Panc1 (cell line): Measurements from ENCODE around the gene COL6A1. TPM values are rescaled to one million over a fixed set of nuclear protein-coding genes. Genes with fewer than 3 reads are reported as not detected.

Source experiments
- ATAC-seq: fragments of 200-7000 bp; cut with Tn5 transposase; 2 replicates; pipeline ENCODE4 v1.9.1; 2020; ENCODE audit warnings: mild to moderate bottlenecking, moderate library complexity
- BruUV-seq: library from RNA; stranded (reverse); fragments of 400-500 nt; replicated peaks from 2 replicates; lab custom pipeline; 2021; lab: Mats Ljungman, UMichigan
- CTCF ChIA-PET: fragments of 300-600 bp; sonication (Branson Sonifier 250); formaldehyde crosslinking; loops from one replicate; lab custom pipeline; 2022; ENCODE audit warnings: antibody characterized with exemption; lab: Charles Lee
- POLR2A ChIA-PET: fragments of 300-600 bp; sonication (Branson Sonifier 250); formaldehyde crosslinking; loops from one replicate; lab custom pipeline; 2022; ENCODE audit warnings: antibody characterized with exemption; lab: Charles Lee
- DNase-seq: peaks from one replicate; pipeline ENCODE4 v3.0.0-alpha.2; 2010; ENCODE audit warnings: low read depth, low spot score
- H3K27ac ChIP-seq: 2 replicates; pipeline ENCODE4 v1.5.1; 2011; ENCODE audit warnings: mild to moderate bottlenecking, low read length, inconsistent platforms
- H3K27me3 ChIP-seq: fragments of 200-500 bp; sonication (Bioruptor generic); 2 replicates; pipeline ENCODE4 v1.6.0; 2014; ENCODE audit warnings: low read length, inconsistent platforms; ENCODE audit not compliant: control insufficient read depth, insufficient read depth
- H3K36me3 ChIP-seq: fragments of 200-500 bp; sonication (Bioruptor generic); 2 replicates; pipeline ENCODE4 v1.5.1; 2014; ENCODE audit warnings: inconsistent platforms, mild to moderate bottlenecking, low read length, moderate library complexity; ENCODE audit not compliant: control insufficient read depth, insufficient read depth
- H3K4me1 ChIP-seq: 2 replicates; pipeline ENCODE4 v1.5.1; 2011; ENCODE audit warnings: inconsistent platforms, mild to moderate bottlenecking, low read length, moderate library complexity; ENCODE audit not compliant: control insufficient read depth, insufficient read depth
- H3K4me3 ChIP-seq, 2 experiments: 2 replicates each; pipeline ENCODE4 v1.5.1; 2011 to 2012; ENCODE audit warnings: low read depth in 2 of 2, low read length in 2 of 2, mild to moderate bottlenecking in 2 of 2, inconsistent platforms in 1 of 2, moderate library complexity in 1 of 2
- H3K9me3 ChIP-seq: fragments of 200-500 bp; sonication (Bioruptor generic); 2 replicates; pipeline ENCODE4 v1.5.1; 2014; ENCODE audit warnings: low read depth, mild to moderate bottlenecking, inconsistent platforms, low read length, moderate library complexity; ENCODE audit not compliant: control insufficient read depth, insufficient read depth
- CTCF ChIP-seq: fragments of 450-650 bp; IDR thresholded peaks from 2 replicates; pipeline ENCODE4 v1.5.1; 2017; ENCODE audit warnings: mild to moderate bottlenecking
- POLR2AphosphoS5 ChIP-seq: IDR thresholded peaks from 2 replicates; pipeline ENCODE4 v1.6.1; 2012; ENCODE audit warnings: mild to moderate bottlenecking, low read depth, low read length, moderate library complexity
- REST ChIP-seq, 2 experiments: IDR thresholded peaks; 2 replicates each; pipeline ENCODE4 v1.6.1; 2011 to 2012; ENCODE audit warnings: low read depth in 2 of 2, control low read depth in 1 of 2, low read length in 1 of 2, mild to moderate bottlenecking in 1 of 2, moderate library complexity in 1 of 2; ENCODE audit not compliant: insufficient read depth in 1 of 2
- SIN3A ChIP-seq: IDR thresholded peaks from 2 replicates; pipeline ENCODE4 v1.6.1; 2012; ENCODE audit warnings: low read depth, mild to moderate bottlenecking, low read length, moderate library complexity, borderline replicate concordance; ENCODE audit not compliant: insufficient read depth
- TCF7L2 ChIP-seq: IDR thresholded peaks from 2 replicates; pipeline ENCODE4 v1.6.1; 2011; ENCODE audit warnings: mild to moderate bottlenecking, low read depth, low read length, inconsistent platforms
- in situ Hi-C: cut with HindIII; loops from 2 replicates; pipeline ENCODE4 v1.10.0; 2016; ENCODE audit warnings: low sequenced_read_pairs, low pct_unique_long_range_greater_than_20kb
- intact Hi-C: fragments of 100-400 bp; cut with micrococcal nuclease; formaldehyde crosslinking; loops from one replicate; pipeline ENCODE4 v1.10.0; 2022; ENCODE audit not compliant: unreplicated experiment
- total RNA-seq: library from RNA; stranded (reverse); gene quantifications from one replicate; pipeline ENCODE4 v1.2.1, GENCODE V29; 2021; ENCODE audit not compliant: unreplicated experiment

COL6A1 gene
- total RNA-seq, 1 experiment from 2014 or later: 34.2 TPM

- intact Hi-C loops: no loop called here
- ATAC-seq: no peak
Measured at GRCh38 chr21:45934085-45934484, 47.5 kb upstream of the COL6A1 start.

GRCh38 chr21:45934554-45934953, 47.0 kb upstream of the COL6A1 start:
- Histone ChIP-seq H3K4me1 (no peaks in the 10 kb centered on the region), H3K4me3 (no peak overlapping the region), H3K27me3 (no peaks in the 10 kb centered on the region), H3K36me3 (no peaks in the 10 kb centered on the region), H3K9me3 (no peaks in the 10 kb centered on the region), H3K27ac (no peak overlapping the region)
- TF ChIP-seq SIN3A (no peak), TCF7L2 (no peak), REST (IDR thresholded peaks at IDR 0.05; ENCODE audit: insufficient read depth in 1 of 2, low read depth in 2 of 2, low read length in 1 of 2) (no peak), POLR2AphosphoS5 (no peak)
- POLR2A ChIA-PET: no interaction called here
- intact Hi-C loops: no loop called here
- BruUV-seq: no TSS peak
- in situ Hi-C loops: no loop called here
- ATAC-seq (no peak), DNase-seq (no peak)
- CTCF ChIA-PET: no interaction called here

More at GRCh38 chr21:45934085-45934484, 47.5 kb upstream of the COL6A1 start:
- Histone ChIP-seq H3K36me3 (no peaks in the 10 kb centered on the region), H3K4me1 (no peaks in the 10 kb centered on the region), H3K9me3 (no peaks in the 10 kb centered on the region), H3K27me3 (no peaks in the 10 kb centered on the region), H3K4me3 (no peak overlapping the region), H3K27ac (no peak overlapping the region)
- in situ Hi-C loops: no loop called here
- no peak for DNase-seq
- no TSS peak for BruUV-seq
- CTCF ChIA-PET: no interaction called here
- POLR2A ChIA-PET: no interaction called here
- TF ChIP-seq REST (IDR thresholded peaks at IDR 0.05; ENCODE audit: insufficient read depth in 1 of 2, low read depth in 2 of 2, low read length in 1 of 2): no peak
- no peak for TF ChIP-seq SIN3A
- TF ChIP-seq TCF7L2: no peak
- no peak for TF ChIP-seq POLR2AphosphoS5
- TF ChIP-seq CTCF: no peak
